ENCODE results near the gene ZFHX2.

The ZFHX2 gene

DNA sequence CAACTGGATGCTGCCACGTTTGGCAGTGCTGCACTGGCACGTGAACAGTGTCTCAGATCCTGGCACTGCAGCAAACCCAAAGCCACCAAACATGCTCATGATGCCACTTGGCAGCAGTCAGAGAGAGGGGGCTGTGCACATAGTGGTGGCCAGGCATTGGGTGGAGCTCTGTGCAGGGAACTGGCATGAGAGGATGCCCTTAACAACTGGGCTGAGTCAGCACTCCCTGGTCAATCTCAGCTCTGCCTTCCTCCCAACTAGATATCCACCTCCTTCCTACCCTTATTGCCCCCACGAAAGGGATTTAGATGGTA, 37.0 kb downstream of the ZFHX2 start:
- DNase-seq, result no peak

DNA sequence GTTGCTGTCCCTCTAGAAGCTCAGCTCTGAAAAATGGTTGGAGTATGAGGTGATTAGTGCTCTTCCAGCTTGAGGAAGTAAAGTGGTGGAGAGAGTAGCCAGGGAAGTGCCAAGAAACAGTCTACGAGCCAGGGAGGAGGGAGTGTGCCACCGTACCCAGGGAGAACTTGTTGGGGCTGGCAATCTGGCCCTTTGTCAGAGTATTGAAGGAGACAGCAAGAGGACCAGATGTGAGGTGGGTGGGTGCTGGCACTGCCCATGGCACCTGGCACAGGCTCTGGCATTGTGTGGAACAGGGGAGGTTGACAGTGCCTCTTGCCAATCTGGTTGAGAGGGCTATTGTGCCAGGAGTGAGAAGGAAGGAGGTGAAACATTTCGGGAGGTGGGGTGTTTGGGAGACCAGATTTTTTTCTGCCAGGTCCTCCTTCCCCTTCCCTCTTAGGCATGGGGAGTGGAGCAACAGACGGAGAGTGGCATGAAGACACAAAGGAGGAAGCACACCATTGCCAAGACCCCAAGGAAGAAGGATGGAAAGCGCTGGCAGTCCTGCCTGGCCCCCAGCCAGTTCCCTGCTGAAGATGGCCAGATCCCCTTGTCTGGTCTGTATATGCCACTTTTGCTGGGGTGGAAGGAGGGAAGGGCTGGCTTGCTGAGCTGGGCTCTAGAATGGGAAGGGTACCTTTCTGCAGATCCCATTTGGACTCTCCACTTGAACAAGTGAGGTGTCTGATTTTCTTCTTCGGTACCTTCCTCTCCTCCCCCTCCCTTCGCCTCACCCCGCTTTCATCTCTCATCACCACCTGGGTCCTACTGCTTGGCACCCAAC, 37.5 kb downstream of the ZFHX2 start:
- DNase-seq, result no peak

DNA sequence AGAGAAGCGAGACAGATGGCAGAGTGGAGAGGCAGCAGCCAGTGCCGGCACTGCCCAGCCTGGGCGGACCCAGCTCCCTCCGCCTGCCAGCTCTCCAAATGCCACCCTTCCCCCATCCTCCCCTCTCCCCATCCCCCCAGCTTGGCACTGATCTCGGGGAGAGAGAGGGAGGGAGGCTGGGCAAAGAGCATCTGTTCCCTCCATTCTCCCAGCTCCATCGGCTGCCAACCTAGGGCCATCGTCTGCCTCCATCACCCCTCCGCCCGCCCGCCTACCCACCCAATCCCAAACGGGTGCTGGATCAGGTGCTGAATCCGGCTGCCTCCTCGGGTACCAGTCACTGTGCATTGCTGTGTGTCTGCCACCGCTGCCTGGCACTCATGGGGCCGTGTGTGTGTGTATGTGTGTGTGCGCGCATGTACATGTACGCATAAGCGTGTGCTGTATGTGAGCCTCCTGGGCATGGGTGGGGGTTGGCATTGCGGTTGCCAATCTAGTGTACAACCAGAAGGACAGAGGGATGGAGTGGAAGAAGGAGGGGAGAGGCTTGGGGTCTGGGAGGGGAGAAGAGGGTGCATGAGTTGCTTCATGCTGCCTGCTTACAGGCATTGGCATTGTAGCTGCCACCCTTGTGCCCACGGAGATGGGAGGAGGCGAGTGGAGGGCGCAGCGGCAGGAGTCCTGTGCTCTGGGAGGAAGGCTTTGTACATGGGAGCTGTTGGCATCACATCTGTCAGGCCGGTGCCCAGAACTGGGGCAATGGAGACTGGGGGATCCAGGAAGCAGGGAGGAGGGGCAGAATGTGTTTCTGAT, 38.4 kb downstream of the ZFHX2 start:
- DNase-seq, result no peak

DNA sequence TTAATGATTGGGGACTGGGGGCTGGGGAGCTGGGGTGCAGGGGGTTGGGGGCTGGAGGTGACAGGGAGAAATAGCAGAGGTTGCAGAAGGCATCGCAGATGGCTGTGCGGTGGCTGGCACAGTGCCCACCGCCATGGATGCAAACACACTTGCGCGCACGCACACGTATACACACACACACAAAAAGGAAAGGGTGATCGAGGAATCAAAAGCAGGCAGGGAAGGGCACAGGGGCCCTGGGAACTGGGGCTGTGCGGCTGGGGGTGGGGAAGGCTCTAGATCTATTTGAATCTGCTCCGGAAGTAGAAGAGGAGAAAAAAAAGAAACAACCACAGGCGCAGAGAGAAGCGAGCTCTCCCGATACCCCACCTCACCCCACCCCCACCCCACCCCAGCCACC, 39.4 kb downstream of the ZFHX2 start:
- DNase-seq, result peak; percentile 23

DNA sequence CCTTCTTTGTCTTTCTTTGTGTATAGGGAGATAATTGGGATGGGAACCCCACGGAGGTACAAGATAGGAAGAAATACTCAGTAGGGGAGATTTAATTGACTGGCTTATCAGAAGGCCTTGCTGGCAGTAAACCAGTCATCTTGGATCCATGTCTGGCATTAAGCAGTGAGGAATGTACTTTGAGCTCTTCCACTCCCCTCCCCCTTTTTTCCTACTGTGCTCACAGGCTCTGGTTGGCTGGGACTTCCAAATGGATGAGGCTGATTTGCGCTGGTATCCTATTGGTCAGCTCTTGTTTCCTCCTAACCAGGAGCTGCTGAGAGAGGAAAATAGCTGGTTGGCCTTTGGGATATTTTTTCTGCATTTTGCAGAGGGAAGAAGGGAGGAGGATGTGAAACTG, 57.3 kb downstream of the ZFHX2 start:
- DNase-seq, result no peak

DNA sequence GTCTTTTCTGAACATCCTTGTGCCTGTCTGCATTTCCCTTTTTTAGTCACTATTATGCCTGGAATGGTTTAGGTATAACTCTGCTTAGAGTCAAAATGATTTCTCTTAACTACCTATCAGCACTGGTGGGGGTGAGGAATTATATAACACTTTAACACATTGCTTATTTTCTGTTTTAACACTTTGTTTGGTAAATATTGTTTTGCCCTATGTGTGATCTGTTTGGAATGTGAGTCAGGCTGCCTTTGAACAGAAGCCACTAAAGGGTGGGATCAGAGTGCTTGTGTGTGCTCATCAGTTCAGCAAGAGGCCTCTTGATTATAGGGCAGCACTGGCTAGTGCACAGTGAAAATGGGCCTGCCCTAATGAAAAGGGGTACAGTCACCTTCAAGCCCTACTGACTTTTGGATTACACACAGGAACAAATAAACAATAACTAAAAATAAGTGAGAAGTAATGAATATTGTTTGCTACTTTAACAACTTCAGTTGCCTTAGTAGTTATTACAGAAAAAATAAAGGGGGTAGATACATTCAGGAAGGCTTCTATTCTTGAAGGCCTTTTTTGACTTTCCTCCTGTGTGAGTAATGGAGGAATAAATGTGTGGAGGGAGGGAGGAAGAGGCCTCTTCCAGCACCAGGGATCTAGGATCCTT, 58.8 kb downstream of the ZFHX2 start:
- DNase-seq, result no peak

DNA sequence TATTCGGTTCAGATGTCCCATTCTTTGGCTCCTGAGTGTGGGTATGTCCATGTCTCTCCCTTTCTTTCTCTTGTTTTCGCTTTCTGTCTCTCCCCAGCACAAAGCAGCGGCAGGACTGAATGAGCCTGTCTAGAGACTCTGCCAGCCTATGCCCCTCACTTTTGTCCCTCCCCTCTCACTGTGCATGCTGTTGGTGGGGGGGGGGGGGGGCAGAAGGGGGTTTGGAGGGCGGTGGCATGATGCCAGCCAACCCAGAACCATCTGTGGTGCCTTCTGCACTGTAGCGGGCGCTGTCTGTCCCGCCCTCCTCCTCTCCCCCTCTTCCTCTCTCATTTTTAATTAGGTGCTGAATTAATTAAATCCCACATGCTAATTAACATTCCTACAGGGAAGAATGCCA, 64.3 kb downstream of the ZFHX2 start:
- no peak for DNase-seq

DNA sequence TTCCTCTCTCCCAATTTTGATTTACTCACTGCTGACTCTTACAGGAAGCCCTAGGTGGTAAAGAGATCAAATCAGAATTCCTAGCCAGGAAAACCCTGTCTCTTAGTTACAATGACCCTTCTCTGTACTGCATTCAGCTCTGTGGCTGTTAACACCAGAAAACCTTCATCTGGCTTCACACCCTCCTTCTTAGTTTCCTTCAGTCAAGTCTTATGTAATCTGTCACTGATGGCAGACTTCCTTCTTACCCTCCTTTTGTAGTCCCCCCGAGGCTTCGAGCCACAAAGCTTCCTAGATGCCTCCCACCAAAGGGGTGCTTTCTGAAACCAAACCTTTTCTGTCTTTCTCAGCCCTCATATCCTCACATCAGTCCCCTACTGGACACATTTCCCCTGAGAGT, 65.5 kb downstream of the ZFHX2 start:
- no peak for DNase-seq

DNA sequence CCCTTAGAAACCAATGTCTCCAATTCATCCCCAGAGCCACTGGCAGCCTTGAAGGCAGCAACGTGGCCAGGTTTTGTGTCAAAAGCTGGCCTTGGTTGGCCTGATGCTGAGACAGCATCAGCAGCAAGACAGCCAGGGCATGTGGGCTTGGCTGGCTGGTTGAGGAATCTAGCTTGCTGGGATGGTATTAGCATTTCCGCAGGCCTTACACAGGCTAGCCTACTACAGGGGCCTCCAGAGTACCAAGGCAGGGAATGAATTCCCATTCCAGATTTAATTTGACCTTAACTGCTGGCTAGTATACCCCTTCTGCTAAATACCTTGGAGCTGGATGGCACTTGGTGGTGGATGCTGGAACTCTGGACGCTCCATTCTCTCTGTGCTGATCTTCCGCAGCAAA, 66.2 kb downstream of the ZFHX2 start:
- DNase-seq, result no peak

DNA sequence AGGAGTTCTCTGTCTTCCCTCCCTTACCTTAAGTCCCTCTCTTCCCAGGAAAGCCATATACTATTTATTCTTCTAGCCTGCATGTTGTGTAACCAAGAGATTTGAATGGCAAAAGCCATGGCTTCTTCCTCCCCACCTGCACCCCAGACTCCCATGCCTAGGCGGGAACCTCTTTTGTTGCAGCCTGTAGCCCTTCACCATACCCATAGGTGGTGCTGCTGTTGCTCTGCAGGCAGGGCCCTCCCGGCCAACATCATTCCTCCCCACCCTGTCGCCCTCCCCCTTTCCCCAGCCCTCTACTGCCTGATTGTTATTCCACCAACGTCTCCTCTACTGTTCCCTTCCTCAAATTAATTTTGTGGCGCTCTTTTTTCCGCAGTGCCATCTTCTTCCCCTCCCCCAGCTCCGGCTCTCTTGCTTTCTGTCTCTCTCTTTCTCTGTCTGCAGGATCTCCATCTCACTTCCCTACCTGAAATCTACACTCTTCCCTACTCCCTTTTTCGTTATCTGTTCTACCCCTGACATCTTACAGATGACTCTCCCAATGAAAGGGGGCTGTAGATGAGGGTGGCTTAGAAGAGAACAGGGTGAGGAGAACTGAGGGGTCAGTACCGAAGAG, 68.2 kb downstream of the ZFHX2 start:
- no peak for DNase-seq

DNA sequence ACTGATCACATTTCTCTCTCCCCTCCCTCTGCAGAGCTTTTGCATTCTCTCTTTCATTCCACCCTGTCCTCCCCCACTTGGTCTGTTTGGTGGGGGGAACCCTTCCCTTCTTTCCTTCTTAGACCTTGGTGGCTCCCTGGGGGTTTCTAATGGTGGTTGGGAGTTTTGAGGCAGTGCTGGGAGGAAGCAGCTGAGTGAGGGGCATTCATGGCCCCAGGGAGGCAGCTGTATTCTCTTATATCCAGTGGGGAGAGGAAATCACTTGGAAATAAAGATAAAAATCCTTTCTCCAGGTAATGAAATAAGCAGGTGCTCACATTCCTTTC, 68.8 kb downstream of the ZFHX2 start:
- DNase-seq, result no peak

DNA sequence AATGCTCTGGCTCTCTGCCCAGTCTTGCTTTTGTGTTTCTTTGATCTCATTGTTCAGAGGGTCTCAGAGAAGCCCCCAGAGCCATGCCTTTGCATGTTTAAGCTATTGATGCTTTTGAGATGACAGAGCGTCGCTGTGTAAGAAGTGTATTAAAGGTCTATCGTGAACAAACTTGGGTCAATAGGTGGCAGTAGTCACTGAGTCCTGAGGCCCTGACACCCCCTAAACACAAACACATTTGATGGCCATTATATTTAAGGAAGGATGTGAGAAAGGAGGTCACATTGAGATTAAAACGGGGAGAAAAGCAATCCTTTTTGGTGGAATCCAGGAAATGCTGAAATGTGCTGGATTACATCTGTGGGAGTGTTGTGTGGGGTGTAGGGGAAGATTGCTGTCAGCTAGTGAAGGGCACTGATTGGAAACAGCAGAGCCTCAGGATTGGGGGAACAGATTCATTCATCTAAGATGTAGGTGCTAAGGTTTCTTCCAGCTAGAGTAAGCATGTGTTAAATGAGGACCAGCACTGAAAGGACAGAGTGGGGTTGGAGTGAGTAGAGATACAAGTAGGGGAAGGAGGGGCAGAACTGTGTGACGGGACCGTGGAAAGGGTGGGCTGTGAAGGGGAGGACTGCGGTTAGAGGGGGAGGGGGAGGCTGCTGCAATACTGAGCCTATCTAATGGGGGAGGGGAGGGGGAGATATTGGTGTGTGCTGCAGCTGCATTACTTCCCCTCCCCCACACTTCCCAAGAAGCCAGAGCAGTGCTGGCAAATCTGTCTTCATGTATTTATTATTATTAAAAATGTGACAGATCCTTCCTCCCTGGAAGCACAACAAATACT, 69.4 kb downstream of the ZFHX2 start:
- no peak for DNase-seq

DNA sequence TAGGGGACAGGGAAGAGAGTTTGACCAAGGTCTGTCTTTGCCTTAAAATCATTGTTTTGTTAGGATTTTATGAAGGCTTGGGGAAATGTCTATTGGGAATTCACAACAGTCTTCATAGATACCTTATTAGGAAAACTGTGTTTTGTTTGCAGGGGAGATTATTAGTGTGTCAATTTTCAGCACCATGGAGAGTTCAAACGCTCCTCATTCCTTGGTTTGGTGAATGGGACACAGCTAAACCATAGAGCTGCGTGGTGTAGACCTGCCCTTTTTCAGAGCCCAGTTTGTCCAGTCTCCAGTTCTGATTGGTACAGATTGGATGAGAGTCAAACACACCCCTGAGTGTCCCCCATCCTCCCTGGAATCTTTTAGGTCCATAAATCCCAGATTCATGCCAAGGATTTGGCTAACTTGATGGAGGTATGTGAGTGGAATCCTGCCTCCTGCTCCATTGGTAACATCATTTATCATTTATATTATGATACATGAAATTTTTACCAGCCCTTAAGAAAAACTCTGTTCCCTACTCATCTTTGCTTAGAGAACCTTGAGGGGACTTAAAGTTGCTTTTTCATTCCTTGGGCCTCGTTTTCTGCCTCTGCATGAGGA, 70.1 kb downstream of the ZFHX2 start:
- no peak for DNase-seq

DNA sequence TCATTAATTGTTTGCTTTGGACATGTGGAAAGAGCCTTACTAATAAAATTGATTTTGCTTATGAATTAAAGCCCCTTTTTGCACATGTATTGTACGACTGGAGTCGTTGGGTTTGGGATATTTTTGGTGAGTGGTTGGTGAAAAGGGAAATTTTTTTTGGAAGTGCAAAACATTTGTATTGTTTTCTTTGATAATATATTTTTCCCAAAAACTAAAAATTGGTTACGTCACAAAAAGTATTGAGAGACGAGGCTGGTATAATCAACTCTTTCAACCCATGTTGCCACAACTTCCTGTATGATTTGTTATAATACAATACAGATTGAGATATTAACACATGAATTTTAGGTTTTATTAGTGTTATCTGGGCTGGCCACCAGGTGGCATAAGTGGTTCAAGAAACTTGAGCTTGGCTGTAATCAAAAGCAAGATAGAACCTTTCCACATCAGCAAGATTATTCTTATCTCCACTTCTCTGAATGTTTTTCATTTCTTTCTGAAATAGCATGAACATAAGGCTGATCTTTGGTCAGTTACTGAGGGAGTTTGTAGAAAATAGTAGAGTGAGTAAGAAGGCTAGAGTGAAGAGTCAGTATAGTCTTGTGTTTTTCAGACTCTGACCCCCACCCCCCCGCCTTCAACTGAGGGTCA, 73.3 kb downstream of the ZFHX2 start:
- DNase-seq, result peak; percentile 60

DNA sequence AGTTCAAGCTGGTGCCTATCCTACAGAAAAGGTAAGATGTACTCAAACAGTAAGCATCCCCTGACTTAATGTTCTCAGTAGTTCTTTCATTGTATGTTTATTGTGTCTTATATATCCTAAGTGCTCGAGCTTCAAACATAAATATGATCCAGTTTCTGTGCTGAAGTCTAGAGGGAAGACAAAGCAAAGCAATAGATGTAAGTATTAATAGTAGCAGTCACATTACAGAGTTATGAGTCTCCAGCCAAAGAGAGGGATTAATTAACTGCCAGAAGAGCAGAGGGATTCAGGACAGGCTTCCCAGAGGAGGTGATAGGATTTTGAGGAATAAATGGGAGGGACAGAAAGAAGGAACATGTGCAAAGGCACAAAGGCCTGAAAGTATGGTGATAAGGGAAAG, 80.6 kb downstream of the ZFHX2 start:
- no peak for DNase-seq

All from activated T-cell treated with anti-CD3 and anti-CD28 coated beads, Interleukin-2, amount 50 U/mL, for 1 hour (primary cell).